ENCODE results near the gene ATAT1.

GRCh38 chr6:30618270-30618797, 8.3 kb upstream of the ATAT1 start:
- TF ChIP-seq CTCF (IDR thresholded peaks at IDR 0.05; ENCODE audit: insufficient read depth, low read length, poor library complexity, severe bottlenecking): no peak
- TF ChIP-seq EZH2phosphoT487 (conservative IDR thresholded peaks at IDR 0.05; ENCODE audit: low read length): no peak

All from SU-DHL-6 (cell line).